ENCODE results near the gene HBQ1. TPM values are rescaled to one million over a fixed set of nuclear protein-coding genes. Genes with fewer than 3 reads are reported as not detected.

The HBQ1 gene
- total RNA-seq = not detected

- Histone ChIP-seq H3K9me3 (no peaks in the 10 kb centered on the region), H3K4me1 (peaks cover 10 to 18% of the 10 kb centered on the region in 2 donors), H3K4me3 (replicated peaks in 1 of 3) (no peak within 1 kb of the TSS), H3K36me3 (no peaks in the 10 kb centered on the region), H3K27ac (no peak within 1 kb of the TSS), H3K27me3 (peaks cover 23% of the 10 kb centered on the region)
- peak in 1 of 6 experiments; percentile 21 for TF ChIP-seq CTCF (IDR thresholded peaks at IDR 0.05)
- TF ChIP-seq POLR2A (IDR thresholded peaks at IDR 0.05) = no peak
- 11 to 73% methylated on average over 4 to 36 of the region's 59 CpGs for WGBS, 2 donors
- intact Hi-C loops (cut with DNase I) = loop anchor here (5.0 kb wide), 1 partner anchor 73 kb away; no protein-coding TSS in a partner anchor
- no peak for DNase-seq
Observed at GRCh38 chr16:180101-180675, at the start of gene HBQ1. Gene HBQ1, plus strand, starts transcription at chr16:180459. Its CDS starts 28 bp downstream, at chr16:180487.

- Histone ChIP-seq H3K4me3 (replicated peaks in 1 of 3) (no peak overlapping the region), H3K36me3 (no peaks in the 10 kb centered on the region), H3K27me3 (no peaks in the 10 kb centered on the region), H3K27ac (no peak overlapping the region), H3K9me3 (no peaks in the 10 kb centered on the region), H3K4me1 (no peaks in the 10 kb centered on the region)
- no peak for DNase-seq
- 95 to 96% methylated on average over 15 of the region's 15 CpGs for WGBS, 2 donors
- TF ChIP-seq POLR2A (IDR thresholded peaks at IDR 0.05) (no peak), CTCF (IDR thresholded peaks at IDR 0.05) (no peak)
- intact Hi-C loops (cut with DNase I) = no loop called here
Observed at GRCh38 chr16:130533-131173, 49.6 kb upstream of the HBQ1 start.

DNA sequence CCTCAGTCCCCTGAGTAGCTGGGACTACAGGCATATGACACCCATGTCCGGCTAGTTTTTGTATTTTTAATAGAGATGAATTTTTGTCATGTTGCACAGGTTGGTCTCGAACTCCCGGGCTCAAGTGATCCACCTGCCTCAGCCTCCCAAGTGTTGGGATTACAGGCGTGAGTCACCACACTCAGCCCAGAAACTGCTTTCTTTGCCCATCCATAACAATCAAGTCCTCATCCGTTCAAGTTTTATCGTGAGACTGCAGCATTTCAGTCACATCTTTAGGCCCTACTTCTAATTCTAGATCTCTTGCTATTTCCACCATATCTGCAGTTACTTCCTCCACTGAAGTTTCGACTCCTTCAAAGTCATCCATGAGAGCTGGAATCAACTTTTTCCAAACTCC, 48.1 kb upstream of the HBQ1 start:
- Histone ChIP-seq H3K27me3 (no peaks in the 10 kb centered on the region), H3K36me3 (no peaks in the 10 kb centered on the region)

DNA sequence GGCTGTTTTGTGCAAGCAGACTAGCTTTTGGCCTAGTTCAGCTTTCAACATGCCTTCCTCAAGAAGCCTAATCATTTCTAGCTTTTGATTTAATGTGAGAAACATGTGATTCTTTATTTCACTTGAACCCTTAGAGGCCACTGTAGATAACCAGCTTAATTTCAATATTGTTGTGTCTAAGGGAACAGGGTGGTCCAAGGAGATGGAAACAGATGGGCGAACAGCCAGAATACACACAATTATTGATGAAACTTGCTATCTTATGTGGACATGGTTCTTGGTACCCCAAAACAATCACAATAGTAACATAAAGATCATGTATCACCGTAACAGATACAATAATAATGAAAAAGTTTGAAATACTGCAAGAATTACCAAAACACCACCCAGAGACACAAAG, 46.5 kb upstream of the HBQ1 start:
- 92 to 95% methylated on average over 2 of the region's 2 CpGs for WGBS, 2 donors
- no peak overlapping the region for H3K4me3 ChIP-seq (replicated peaks in 1 of 3)
- intact Hi-C loops (cut with DNase I) = no loop called here

More for the DNA sequence above, 48.1 kb upstream of the HBQ1 start:
- Histone ChIP-seq H3K9me3 (no peaks in the 10 kb centered on the region), H3K4me1 (no peaks in the 10 kb centered on the region), H3K27ac (no peak overlapping the region), H3K4me3 (replicated peaks in 1 of 3) (no peak overlapping the region)
- WGBS, 2 donors = 95 to 97% methylated on average over 7 of the region's 7 CpGs
- intact Hi-C loops (cut with DNase I) = no loop called here
- no peak for DNase-seq
- TF ChIP-seq POLR2A (IDR thresholded peaks at IDR 0.05) (no peak), CTCF (IDR thresholded peaks at IDR 0.05) (no peak)

More for the DNA sequence above, 46.5 kb upstream of the HBQ1 start:
- no peak overlapping the region for H3K27ac ChIP-seq
- DNase-seq = no peak
- no peaks in the 10 kb centered on the region for H3K4me1 ChIP-seq
- no peaks in the 10 kb centered on the region for H3K27me3 ChIP-seq
- no peaks in the 10 kb centered on the region for H3K9me3 ChIP-seq
- TF ChIP-seq CTCF (IDR thresholded peaks at IDR 0.05) (no peak), POLR2A (IDR thresholded peaks at IDR 0.05) (no peak)
- no peaks in the 10 kb centered on the region for H3K36me3 ChIP-seq

Measured in thyroid gland (tissue), 4 donors.